ENCODE measurements around the gene ORAI3.
"Not testable (repeated sequence)": the region's sequence is repeated elsewhere in the genome, so short reads cannot be mapped to it uniquely, and the experiment has no call there.

Gene ORAI3

DNA sequence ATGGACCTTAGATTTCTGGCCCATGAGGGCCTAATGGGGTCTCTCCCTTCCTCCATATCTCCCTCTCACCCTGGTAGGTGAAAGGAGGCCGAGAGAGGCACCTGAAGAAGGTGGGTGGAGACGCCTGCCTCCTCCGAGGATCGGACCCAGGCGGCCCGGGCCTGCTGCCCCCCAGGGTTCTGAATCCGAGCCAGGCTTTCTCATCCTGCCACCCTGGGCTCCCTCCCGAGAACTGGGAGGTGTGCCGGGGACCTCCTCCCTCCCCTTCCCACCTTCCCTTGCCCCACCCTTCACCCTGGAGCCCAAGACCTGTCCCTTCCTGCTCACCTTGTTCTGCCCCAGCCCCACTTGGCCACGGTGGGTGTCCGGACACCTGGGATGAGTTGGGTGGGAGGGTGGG is 20.5 kb upstream of the ORAI3 start:
- TF ChIP-seq, protein P1, sequence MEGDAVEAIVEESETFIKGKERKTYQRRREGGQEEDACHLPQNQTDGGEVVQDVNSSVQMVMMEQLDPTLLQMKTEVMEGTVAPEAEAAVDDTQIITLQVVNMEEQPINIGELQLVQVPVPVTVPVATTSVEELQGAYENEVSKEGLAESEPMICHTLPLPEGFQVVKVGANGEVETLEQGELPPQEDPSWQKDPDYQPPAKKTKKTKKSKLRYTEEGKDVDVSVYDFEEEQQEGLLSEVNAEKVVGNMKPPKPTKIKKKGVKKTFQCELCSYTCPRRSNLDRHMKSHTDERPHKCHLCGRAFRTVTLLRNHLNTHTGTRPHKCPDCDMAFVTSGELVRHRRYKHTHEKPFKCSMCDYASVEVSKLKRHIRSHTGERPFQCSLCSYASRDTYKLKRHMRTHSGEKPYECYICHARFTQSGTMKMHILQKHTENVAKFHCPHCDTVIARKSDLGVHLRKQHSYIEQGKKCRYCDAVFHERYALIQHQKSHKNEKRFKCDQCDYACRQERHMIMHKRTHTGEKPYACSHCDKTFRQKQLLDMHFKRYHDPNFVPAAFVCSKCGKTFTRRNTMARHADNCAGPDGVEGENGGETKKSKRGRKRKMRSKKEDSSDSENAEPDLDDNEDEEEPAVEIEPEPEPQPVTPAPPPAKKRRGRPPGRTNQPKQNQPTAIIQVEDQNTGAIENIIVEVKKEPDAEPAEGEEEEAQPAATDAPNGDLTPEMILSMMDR (IDR thresholded peaks at IDR 0.05; ENCODE audit: low read depth, low read length): no peak
- H3K4me3 ChIP-seq (ENCODE audit: low read depth, low read length): no peak overlapping the region

DNA sequence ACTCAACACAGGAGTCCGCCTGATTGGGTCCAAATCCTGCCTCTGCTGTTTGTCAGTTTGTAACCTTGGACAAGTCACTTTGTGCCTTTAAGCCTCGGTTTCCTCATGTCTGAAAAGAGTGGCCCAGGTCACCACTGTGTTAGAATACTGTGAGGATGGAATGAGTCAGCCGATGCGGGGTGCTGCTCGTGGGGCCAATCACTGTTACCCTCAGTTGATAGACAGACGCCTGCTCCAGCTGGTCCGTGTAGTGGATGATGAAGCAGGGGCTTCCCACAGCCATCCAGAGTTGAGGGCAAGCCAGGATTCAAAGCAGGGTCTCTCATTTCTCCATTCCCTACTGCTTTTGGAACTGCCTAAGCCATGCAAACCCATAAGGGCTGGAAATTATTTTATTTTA is 19.7 kb upstream of the ORAI3 start:
- TF ChIP-seq, protein P1 (IDR thresholded peaks at IDR 0.05; ENCODE audit: low read depth, low read length): no peak
- no peak overlapping the region for H3K4me3 ChIP-seq (ENCODE audit: low read depth, low read length)

DNA sequence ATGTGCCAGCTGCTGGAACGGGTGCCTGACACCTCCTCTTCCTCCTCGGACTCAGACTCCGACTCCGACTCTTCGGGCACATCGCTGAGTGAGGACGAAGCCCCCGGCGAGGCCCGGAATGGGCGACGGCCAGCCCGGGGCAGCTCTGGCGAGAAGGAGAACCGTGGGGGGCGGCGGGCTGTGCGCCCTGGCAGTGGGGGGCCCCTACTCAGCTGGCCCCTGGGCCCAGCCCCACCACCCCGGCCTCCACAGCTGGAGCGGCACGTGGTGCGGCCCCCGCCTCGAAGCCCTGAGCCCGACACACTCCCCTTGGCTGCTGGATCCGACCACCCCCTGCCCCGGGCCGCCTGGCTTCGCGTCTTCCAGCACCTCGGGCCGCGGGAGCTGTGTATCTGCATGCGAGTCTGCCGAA is 18.7 kb upstream of the ORAI3 start:
- H3K4me3 ChIP-seq (ENCODE audit: low read depth, low read length): no peak overlapping the region
- TF ChIP-seq, protein P1 (IDR thresholded peaks at IDR 0.05; ENCODE audit: low read depth, low read length): no peak

DNA sequence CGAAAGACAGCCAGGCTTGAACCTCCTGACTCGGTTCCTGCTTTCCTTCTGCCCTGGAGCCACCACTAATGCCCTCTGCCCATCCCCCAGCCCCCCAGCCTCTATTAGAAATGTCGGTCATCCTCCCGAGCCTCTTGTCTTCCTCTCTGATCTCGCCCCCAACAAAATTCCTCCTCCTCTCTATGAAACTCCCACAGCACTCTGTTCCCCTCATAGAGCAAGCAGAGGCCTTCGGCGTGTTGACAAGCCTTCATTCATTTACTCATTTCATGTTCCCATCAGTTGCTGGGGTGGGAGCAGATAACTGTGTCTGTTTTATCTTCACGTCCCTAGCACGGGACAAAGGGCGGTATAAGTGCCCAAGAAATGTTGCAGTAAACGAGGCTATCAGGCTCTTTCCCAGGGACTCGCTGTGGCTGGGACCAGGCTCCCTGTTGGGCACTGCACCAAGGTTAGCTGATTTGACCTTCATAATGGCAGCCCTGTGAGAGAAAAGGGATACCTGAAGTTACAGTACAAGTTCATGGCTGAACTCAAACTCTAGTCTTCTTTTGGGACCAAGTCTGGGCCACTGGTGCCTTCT is 17.7 kb upstream of the ORAI3 start:
- no peak overlapping the region for H3K4me3 ChIP-seq (ENCODE audit: low read depth, low read length)
- TF ChIP-seq, protein P1 (IDR thresholded peaks at IDR 0.05; ENCODE audit: low read depth, low read length): no peak

DNA sequence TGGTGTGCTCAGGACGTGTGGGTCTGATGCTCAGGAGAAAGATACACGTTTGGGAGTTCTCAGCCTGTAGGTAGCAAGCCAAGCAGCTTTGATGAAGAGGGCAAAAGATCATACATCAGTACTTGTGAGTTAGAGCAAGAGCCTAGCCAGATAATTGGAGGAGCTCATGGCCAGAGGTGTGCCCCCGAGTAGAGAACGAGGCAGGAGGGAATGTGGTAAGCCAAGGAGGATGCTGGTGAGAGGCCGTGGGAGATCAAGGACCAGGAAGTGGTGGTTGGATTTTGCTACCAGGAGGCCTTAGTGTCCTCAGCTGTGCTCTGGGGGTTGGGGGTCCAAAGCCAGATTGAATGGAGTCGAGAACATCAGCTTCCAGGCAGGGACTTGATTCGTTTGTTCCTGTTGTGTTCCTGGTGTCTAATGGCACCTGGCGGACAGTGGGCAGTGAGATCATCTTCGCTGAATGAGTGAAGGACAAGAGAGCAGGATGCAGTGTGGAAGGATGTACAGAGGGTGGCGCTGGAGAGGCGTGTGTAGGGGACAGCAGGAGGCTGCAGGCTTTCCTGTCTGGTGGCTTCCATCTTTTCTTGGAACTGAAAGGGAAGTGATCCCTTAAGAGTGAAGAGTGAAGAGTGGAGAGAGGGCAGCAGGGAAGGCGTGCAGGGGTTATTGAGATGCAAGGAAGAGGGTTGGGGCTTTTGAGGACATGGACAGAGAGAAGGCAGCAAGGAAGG is 13.9 kb upstream of the ORAI3 start:
- TF ChIP-seq, protein P1 (IDR thresholded peaks at IDR 0.05; ENCODE audit: low read depth, low read length): peak; percentile 62
- no peak overlapping the region for H3K4me3 ChIP-seq (ENCODE audit: low read depth, low read length)

DNA sequence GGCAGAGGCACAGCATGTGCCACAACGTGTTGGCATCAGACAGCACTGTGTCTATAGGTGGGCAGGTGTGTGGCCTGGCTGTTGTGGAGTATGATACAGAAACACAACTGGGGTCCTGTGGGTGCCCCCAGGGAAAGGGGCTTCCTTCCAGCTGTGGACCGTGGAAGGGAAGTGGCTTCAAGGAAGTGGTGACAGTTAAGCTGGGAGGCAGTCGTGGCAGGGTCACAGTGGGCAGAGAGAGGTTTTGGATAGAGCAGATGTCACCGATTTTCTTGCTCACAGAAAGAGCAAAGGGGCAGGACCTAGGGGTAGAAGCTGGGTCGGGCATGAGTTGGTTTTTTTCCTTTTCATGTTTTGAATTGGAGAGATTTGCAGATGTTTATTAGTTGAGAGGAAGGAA is 11.2 kb upstream of the ORAI3 start:
- TF ChIP-seq, protein P1 (IDR thresholded peaks at IDR 0.05; ENCODE audit: low read depth, low read length): no peak
- H3K4me3 ChIP-seq (ENCODE audit: low read depth, low read length): no peak overlapping the region

DNA sequence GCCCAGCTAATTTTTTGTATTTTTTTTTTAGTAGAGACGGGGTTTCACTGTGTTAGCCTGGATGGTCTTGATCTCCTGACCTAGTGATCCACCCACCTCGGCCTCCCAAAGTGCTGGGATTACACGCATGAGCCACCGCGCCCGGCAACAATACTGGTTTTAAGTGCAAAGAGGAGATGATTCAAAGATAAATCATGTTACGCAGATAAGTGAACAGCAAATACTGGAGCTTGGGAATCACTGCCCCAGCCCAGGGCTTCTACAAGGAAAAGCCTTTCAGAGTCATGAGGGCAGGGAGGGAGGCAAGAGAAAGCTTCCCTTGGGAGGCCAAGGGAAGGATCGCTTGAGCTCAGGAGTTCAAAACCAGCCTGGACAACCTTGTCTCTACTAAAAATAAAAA is 9.3 kb upstream of the ORAI3 start:
- H3K4me3 ChIP-seq (ENCODE audit: low read depth, low read length): not testable (repeated sequence)
